ENCODE data around the gene SFXN4.
A peak's percentile ranks its signal among the peaks of the same experiment; 100 is the strongest.
"Not testable (repeated sequence)": the region's sequence is repeated elsewhere in the genome, so short reads cannot be mapped to it uniquely, and the experiment has no call there.

SFXN4 gene

GRCh38 chr10:119190954-119191785 lies 25.7 kb upstream of the SFXN4 start:
- DNase-seq (ENCODE audit: low spot score): no peak

GRCh38 chr10:119190353-119190752 lies 24.8 kb upstream of the SFXN4 start:
- peak; percentile 95 for DNase-seq (ENCODE audit: low spot score)

GRCh38 chr10:119189811-119190282 lies 24.3 kb upstream of the SFXN4 start:
- no peak for DNase-seq (ENCODE audit: low spot score)

- DNase-seq (ENCODE audit: low spot score): no peak
These were observed 18.3 kb upstream of the SFXN4 start for GRCh38 chr10:119183664-119184412.

GRCh38 chr10:119180850-119181400 lies 15.4 kb upstream of the SFXN4 start:
- DNase-seq (ENCODE audit: low spot score): not testable (repeated sequence)

GRCh38 chr10:119178372-119179119 lies 13.0 kb upstream of the SFXN4 start, which contains the start of gene PRDX3:
Gene PRDX3 (minus strand): TSS chr10:119178812. CDS start chr10:119178790, 22 bp downstream.
- DNase-seq (ENCODE audit: low spot score): peak; percentile 94

GRCh38 chr10:119177708-119178371 lies 12.3 kb upstream of the SFXN4 start:
- no peak for DNase-seq (ENCODE audit: low spot score)

GRCh38 chr10:119176166-119176565 lies 10.7 kb upstream of the SFXN4 start:
- DNase-seq (ENCODE audit: low spot score): no peak

- no peak for DNase-seq (ENCODE audit: low spot score)
These were observed 8.6 kb upstream of the SFXN4 start for GRCh38 chr10:119174109-119174508.

GRCh38 chr10:119167041-119167440 lies 1.5 kb upstream of the SFXN4 start:
- no peak for DNase-seq (ENCODE audit: low spot score)

GRCh38 chr10:119166564-119166963 lies 1.1 kb upstream of the SFXN4 start:
- no peak for DNase-seq (ENCODE audit: low spot score)

- no peak for DNase-seq (ENCODE audit: low spot score)
These were observed 595 bp upstream of the SFXN4 start for GRCh38 chr10:119166118-119166500.

GRCh38 chr10:119162452-119163092 lies 2.9 kb downstream of the SFXN4 start:
- DNase-seq (ENCODE audit: low spot score): no peak

- peak; percentile 33 for DNase-seq (ENCODE audit: low spot score)
These were observed 3.6 kb downstream of the SFXN4 start for GRCh38 chr10:119161680-119162451.

GRCh38 chr10:119159332-119159731 lies 6.2 kb downstream of the SFXN4 start:
- DNase-seq (ENCODE audit: low spot score): no peak

GRCh38 chr10:119153661-119154060 lies 11.9 kb downstream of the SFXN4 start:
- no peak for DNase-seq (ENCODE audit: low spot score)

GRCh38 chr10:119153041-119153440 lies 12.5 kb downstream of the SFXN4 start:
- no peak for DNase-seq (ENCODE audit: low spot score)

- not testable (repeated sequence) for DNase-seq (ENCODE audit: low spot score)
These were observed 13.9 kb downstream of the SFXN4 start for GRCh38 chr10:119151601-119152000.

- no peak for DNase-seq (ENCODE audit: low spot score)
These were observed 15.8 kb downstream of the SFXN4 start for GRCh38 chr10:119149729-119150128.

- DNase-seq (ENCODE audit: low spot score): no peak
These were observed 16.4 kb downstream of the SFXN4 start for GRCh38 chr10:119149157-119149556.

All from AG08395 (cell line).